GM18858 (cell line): ENCODE data around the gene BOK.

ENCODE experiments used
- ATAC-seq: cut with Tn5 transposase; IDR thresholded peaks from one replicate; pipeline ENCODE4 v1.9.1; 2021; ENCODE audit not compliant: unreplicated experiment

Gene BOK

GRCh38 chr2:241538838-241539615 lies 19.5 kb upstream of the BOK start:
- ATAC-seq: no peak

DNA sequence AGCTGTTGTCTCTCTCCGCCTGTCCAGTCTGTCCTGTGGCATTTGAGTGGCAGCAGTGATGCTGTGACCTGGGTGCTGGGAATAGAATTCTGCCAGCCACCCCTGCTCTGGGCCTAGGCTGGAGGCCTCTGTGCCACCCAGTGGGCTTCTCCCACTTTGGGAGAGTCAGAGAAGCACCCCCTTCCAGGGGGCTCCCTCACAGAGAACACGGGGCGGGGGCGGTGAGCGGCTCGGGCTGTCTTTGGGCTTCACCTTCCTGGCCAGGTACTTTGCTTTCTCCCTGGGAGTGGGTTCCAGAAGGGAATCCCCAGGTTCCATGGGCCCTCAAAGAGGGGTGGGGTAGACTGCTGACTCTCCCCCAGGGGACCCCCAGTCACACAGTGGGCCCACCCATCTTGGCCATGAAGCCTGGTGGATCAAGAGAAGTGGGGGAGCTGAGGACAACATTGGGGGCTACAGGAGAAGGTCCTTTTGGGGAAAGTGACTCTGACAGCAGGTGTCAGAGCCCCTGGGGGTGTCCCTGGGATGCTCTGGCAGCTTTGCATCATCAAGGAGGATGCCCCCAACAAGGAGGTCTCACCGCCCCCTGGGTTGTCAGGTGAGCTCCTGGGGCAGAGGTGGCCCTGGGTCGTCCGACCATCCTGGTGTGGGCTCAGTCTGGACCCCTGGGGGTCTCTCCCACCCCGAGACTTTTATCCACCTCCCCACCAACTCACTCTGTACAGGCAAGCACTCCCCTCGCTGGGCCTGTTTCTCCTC lies 18.8 kb upstream of the BOK start:
- ATAC-seq: no peak

DNA sequence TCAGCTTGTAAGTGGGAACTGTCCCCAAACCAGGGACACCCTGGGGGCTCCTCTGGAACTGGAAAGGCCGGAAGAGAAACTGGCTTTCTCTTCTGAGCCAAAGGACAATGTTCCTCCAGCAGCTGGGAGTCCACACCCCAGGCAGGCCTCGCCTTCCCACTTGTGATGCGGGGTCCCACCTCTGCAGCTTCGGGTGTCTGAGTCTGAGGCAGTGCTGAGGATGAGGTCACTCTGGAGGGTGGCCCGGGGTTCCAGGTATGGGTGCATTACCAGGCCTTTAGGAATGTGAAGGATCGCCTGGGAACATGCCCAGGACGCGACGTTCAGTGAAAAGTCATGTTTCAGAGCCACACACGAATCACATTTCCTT lies 18.2 kb upstream of the BOK start:
- no peak for ATAC-seq

DNA sequence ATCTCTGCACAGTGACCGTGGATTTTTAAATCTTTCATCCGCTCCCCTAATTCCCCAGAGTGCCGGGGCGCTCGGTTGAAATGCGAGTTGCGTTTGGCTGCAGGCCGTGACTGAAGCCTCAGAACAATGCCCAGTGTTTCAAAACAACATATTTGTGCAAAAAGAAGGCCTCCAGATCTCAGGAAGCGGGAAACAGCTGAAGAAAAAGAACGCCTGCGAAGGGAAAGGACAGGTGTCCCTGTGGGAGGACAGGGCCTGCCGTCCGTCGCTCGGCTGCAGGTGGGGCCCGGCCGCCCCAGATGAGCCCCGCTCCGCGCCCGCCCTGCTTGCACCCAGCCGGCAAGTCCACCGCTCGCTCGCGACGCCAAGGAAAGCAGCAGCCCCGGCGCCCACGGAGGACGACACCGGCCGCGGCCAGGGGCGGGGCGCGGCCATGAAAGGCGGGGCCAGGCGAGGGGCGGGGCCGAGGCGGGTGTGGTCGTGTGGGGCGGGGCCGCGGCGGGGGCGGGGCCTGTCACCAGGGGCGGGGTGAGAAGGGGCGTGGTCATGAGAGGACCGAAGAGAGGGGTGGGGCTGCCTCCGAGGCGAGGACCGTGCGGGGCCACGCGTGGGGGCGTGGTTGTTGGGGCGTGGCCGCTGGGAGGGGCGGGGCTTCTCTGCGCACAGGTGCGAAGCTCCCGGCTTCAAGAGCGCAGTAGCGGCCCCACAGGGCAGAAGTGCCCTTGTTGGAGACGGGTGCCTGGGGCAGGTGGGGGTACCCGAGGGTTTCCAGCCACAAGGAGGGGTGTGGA lies 17.6 kb upstream of the BOK start:
- no peak for ATAC-seq

DNA sequence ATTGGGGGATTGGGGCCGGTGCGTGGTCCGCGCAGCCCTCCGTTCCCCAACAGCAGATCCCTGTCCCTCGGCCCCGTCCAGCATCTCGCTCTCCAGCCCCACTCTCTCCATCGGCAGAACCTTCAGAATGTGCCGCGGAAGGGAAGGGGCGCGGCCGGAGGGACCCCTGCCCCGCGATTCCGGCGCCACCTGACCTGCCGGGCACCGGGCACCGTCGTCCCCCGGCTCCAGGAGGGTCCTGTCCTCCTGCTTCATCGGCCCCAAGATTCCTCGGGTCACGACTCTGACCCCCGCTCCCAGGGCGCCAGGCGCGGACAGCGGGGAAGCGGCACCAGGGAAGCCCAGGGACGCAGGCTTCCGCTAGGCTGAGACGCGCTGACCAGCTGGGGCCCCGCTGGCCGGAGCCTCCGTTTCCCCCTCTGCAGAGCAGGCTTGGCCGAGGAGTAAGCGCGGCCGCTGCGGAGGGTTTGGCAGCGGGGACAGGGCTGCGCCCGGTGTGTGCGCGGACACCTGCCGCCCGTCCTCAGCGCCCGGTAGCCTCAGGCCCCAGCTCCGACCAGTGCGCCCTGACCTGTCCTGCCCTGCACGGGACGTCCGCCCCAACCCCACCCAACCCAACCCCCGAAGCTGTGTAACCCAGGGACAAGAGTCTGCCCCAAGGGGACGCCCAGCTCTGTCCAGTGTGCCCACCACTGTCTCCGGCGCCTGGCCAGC lies 16.8 kb upstream of the BOK start:
- no peak for ATAC-seq

DNA sequence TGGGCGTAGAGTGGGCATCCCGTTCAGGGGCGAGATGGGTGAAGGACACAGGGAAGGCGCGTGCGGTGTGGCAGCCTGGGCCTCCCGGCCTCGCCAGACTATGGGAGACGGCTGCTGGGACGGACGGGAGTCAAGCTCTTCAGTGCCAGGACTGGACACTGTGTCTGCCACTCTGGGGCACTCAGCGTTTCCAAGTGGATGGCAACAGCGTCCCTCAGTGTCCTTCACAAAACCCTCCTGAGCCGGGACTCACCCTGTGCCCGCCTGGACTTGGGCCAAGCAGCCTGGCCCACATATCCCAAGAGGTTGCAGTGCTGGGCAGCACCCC lies 16.3 kb upstream of the BOK start:
- no peak for ATAC-seq

DNA sequence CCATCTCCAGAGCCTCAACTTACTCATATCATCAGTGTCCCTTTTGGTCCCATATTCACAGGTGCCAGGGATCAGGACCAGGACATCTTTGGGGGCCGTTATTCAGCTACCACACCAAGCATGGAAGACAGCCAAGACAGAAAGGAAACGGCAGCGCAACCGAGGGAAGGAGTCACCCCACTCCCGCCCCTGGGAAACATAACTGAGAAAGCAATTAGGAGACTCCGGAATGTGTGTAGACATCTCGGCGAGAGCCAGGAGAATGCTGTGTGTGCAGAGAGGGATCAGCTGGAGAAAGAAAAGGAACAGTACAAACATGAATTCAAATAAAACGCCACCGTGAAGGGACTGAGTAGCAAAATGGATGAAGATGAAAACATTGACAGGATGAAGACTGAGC lies 13.4 kb upstream of the BOK start:
- ATAC-seq: no peak

GRCh38 chr2:241545523-241546473 lies 12.7 kb upstream of the BOK start:
- no peak for ATAC-seq

- ATAC-seq: no peak
Measured at GRCh38 chr2:241546771-241547498, 11.6 kb upstream of the BOK start.

DNA sequence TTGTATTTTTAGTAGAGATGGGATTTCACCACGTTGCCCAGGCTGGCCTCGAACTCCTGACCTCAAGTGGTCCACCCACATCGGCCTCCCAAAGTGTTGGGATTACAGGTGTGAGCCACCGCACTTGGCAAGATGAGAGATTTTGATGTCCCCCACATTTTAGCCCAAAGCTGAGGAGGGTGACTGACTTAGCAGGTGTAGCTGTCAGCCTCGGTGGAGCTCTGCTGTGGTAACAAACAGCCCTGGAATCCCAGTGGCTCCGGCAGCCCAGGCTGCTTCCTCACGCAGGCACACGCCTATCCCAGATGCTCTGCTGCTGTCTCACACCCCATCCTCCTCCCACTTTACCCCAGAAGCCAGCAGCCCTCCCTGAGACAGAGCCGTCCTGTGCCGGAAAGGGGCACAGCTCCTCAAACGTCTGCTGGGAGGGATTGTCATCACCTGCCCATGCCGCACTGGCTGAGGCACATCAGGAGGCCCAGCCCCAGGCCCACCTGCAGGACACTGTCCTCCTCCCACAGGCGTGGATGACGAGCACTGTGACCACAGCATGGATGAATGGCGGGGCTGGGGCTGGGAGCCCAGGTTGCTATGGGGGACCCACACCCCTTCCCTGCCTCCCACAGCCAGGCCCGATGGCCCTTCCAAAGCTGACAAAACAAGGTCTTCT lies 10.6 kb upstream of the BOK start:
- no peak for ATAC-seq

- ATAC-seq: no peak
Measured at GRCh38 chr2:241548451-241548835, 10.1 kb upstream of the BOK start.

DNA sequence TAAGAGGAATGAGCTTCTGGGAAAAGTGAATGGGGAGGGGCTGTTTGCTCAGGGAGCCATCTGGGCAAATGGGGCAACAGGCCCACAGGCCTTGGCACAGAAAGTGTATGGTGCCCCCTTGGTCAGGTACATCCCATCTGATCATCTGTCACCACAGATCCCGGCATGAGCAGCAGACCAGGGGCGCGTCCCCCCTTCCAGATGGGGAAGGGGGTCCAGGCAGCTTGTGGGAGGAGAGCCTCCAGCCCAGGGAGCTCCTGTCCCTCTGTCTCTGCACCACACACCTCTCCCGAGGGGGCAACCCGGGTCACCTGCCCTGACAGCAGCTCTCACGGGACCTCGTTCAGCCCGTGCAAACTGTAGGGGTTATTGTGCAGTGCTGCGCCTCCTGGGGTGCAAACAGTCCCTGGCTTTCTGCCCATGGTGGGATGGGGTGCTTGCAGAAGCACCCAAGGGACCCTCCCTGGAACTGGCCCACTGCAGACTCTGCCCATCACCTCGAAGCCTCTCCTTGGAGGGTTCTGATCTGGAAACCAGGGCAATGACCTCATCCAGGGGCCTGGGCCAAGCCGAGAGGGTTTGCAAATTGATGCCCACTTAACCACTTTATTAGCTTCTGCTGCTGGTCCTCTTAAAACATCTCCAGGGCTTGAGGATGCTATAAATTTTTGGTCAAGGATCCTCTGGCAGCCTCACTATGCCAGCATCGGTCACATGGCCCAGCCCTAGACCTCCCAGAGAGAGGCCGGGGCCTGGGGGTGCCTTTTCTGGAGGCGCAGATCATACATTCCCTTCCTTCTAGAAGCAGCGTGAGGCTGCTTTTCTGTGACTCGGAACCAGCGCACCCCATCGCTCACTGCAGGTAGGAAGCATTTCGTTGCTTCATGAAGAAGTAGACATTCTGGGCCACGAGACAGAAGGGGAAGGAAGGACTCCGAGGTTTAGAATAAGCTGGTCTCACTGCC lies 7.6 kb upstream of the BOK start:
- ATAC-seq: no peak

DNA sequence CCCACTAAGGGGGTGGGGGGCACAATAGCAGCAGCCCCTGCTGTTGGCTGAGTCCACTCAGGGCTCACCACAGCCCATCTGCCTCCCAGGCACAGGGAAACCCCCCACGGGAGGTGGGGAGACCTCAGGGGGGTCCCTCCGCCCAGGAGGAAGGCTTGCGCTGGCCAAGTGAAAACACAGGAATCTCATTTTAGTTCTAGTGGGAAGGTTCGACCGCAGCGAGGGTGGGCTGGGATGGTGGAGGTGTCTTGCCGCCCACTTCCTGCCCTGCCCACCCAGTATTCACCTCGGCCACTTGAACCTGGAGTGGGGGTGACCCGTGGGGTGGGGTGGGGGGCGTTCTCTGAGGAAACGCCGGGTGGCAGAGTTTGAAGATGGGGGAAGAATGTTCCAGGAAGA lies 6.9 kb upstream of the BOK start:
- no peak for ATAC-seq

GRCh38 chr2:241551998-241552737 lies 6.4 kb upstream of the BOK start:
- no peak for ATAC-seq

GRCh38 chr2:241553512-241553830 lies 5.1 kb upstream of the BOK start:
- no peak for ATAC-seq

GRCh38 chr2:241553981-241554380 lies 4.6 kb upstream of the BOK start:
- ATAC-seq: no peak

GRCh38 chr2:241554610-241555322 lies 3.8 kb upstream of the BOK start:
- no peak for ATAC-seq
